HG02623 (cell line): ENCODE data around the gene TMEM53.

ENCODE experiments used
- ATAC-seq: cut with Tn5 transposase; IDR thresholded peaks from one replicate; pipeline ENCODE4 v1.9.1; 2021; ENCODE audit warnings: moderate library complexity; ENCODE audit not compliant: unreplicated experiment

The TMEM53 gene

DNA sequence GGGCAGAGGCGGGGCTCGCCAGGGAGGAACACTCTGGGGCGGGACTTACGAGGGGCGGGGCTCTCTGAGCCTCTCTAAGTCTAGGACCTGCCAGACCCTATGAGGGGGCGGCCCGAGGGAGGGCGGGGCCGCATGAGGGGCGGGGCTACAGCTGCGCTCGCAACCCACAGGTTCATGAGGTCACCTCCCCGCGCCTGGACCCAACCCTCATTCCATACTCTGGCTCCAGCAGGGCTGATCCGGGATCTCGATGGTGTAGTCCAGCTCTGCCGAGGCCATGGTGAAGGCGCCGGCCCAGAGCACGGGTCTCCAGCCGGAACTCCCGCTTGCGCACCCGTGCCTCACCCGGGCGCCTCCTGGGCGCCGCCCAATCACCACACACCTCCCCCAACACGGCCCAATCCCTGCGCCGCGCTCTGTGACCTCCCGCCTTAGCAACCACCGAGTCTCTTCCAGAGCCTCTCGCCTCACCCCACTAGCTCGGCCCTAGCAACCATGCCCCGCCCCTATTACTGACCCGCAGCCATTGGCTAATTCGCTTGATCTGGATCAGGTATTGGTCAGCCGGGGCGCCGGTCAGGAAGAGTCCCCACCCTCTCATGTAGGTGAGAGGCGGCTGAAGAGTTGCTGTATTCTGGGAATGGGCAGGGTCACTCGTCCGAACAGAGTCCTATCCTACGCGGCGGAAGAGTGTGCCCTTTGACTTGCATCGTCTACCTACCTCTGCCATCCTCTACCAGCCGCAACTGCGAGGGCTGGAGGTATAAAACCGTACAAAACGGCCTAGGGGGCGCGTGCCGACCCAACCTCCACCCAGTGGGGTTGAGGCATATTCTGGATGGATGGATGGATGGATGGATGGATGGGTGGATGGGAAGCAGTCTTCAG, at the start of gene TMEM53, which contains the start of gene ARMH1:
TMEM53 (minus strand) TSS at position 369 of the 888 bp plus-strand sequence; CDS start at position 279, 90 bp downstream.
ARMH1 (plus strand) TSS at position 602 of the 888 bp plus-strand sequence. CDS start 14,984 bp downstream, outside the sequence.
- ATAC-seq, result peak; percentile 88

- no peak for ATAC-seq
These were observed 49.4 kb upstream of the TMEM53 start for GRCh38 chr1:44723496-44724295.

DNA sequence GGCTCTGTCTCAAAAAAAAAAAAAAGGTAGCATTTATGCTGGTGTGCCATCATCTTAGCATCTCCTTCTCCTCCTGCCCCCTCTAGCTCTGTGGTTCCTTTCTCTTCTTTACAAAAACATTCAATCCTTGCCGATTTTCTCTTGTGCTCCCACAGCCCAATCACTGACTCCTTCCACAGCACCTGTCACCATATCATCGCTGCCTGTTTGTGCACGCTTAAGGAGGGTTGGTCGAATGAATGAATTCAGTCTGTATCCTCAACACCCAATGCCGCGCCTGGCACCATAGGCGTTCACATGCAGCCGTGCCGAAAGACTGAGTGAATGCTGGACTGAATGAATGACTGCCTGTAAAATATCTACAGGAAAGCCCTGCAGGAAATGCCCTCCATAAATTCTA, 48.8 kb upstream of the TMEM53 start:
- ATAC-seq, result no peak

DNA sequence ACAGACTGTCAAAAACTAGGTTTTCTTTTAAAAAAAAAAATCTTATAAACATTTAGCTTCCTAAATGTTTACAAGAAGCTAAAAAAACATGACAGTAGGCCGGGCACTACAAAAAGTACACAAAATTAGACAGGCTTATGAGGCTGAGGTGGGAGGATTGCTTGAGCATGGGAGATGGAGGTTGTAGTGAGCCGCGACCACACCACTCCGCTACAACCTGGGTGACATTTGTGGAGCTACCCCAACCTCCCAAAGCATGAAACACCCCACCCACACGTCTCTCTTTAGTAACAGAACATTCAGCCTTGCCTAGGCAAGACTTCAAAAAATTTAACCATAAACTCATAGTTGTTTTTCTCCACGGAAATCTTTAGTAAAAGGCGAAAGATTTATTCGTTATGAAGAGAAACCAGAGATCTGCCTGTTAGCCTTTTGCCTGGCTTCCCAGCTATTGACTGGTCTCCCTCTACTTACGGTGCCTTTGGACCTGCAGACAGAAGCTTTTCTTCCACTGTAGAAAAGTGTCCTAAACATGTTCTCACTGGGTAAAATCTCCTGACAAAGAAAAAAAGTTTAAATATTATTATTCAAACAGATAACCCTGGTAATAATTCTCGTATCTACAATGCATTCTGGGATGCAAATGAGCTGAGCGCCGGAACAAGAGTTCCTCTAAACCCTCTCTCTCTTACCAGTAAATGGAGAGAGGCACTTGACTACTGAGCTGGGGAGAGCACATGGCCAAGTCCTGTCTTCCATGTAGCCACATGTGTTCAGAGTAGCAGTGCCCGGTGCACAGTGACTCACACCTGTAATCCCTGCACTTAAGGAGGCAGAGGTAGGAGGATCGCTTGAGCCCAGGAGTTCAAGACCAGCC, 47.4 kb upstream of the TMEM53 start:
- peak; percentile 60 for ATAC-seq

- ATAC-seq, result no peak
These were observed 46.0 kb upstream of the TMEM53 start for GRCh38 chr1:44720281-44720680.

GRCh38 chr1:44719318-44719717, 45.0 kb upstream of the TMEM53 start:
- ATAC-seq, result no peak

DNA sequence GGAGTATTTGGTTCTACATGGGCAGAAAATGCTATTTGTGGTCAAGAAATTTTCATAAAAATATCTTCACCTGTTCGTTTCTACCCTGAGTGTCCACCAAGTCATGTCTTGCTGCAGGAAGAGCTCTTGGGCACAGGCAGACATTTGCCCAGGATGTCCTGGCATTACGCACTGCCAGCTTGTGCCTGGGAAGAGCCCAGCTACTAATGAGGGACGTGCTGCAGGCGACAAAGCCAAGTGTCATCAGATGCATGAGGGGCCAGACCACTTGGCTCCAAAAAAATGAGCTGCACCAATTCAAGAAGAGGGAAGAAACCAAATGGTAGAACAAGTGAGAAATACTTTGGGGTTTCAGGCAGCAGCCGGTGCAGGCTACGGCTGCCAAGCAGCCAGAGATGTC, 43.8 kb upstream of the TMEM53 start:
- no peak for ATAC-seq

GRCh38 chr1:44717653-44718052, 43.4 kb upstream of the TMEM53 start:
- no peak for ATAC-seq

- no peak for ATAC-seq
These were observed 42.9 kb upstream of the TMEM53 start for GRCh38 chr1:44717156-44717555.

- ATAC-seq, result no peak
These were observed 40.8 kb upstream of the TMEM53 start for GRCh38 chr1:44714944-44715571.

- ATAC-seq, result no peak
These were observed 40.3 kb upstream of the TMEM53 start for GRCh38 chr1:44714532-44714931.

- no peak for ATAC-seq
These were observed 39.1 kb upstream of the TMEM53 start for GRCh38 chr1:44713321-44713781.

GRCh38 chr1:44707959-44708831, 33.9 kb upstream of the TMEM53 start:
- no peak for ATAC-seq

DNA sequence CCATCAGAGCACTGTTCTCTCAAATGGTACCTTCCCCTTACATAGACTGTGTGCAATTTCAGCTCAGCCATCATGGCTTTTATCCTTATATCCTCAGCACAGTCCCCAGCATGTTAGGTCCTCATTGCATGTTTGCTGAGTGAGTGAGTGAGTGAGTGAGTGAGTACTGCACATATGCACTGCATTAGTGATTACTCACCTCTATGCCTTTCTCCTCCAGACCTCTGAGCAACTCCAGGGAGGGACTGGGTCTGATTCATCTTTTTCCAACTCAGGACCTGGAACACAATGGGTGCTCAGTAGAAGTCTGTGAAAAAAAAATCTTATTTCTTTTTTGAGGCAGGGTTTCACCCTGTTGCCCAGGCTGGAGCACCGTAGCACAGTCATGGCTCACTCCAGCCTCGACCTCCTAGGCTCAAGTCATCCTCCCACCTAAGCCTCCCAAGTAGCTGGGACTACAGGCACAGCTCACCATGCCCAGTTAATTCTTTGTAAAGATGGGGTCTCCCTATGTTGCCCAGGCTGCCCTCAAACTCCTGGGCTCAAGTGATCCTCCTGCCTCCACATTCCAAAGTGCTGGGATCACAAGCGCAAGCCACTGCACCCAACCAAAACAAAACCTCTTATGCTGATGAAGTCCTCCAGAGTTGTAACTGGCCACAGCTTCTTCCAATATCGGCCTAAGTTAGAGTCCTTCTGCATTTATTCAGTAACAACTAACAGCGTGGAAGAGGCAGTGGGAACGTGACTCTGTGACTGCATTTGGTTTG, 33.0 kb upstream of the TMEM53 start:
- ATAC-seq, result no peak

- no peak for ATAC-seq
These were observed 31.7 kb upstream of the TMEM53 start for GRCh38 chr1:44705938-44706337.

- no peak for ATAC-seq
These were observed 31.2 kb upstream of the TMEM53 start for GRCh38 chr1:44705470-44705869.

DNA sequence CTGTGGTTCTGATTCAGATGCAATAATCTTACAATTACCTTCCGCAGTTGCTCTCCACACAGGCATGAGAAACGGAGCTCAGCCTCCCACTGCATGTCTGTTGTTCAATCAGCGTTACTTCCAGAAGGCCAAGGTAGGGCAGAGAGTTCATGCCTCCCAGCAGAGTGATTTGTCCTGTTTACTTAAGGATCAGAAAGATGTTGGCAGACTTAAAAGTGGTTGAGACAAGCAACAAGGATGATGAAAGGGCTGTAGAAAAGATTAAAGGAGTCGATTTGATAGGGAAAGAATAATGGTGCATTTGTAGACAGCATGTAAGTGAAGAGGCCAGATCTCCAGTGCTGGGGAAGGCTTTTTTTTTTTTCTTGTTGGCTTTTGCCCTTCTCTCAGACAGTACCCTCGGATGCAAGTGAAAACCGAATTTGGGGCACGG, 26.9 kb upstream of the TMEM53 start:
- no peak for ATAC-seq

DNA sequence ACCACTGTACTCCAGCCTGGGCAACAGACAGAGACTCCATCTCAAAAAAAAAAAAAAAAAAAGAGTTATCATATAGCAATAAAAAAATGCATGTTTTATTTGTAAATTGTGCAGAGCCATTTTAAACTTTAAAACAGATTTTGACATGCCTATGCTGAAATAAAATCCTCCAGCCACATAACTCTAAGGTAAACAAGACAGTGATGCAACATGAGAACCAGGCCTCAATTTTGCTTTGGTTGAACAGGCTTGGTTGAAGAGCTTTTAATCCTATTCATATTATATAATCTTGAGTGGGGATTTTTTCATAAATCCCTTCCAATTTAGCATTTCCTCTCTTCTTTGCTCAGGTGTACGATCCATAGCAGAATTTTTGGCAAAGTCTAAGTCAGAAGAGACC, 26.3 kb upstream of the TMEM53 start:
- no peak for ATAC-seq
